HepG2 (cell line): ENCODE results near the gene DLX1. TPM values are rescaled to one million over a fixed set of nuclear protein-coding genes. Genes with fewer than 3 reads are reported as not detected.
A peak's percentile ranks its signal among the peaks of the same experiment; 100 is the strongest.

Experiments used
- CCDC6 ChIP-seq: sonication (generic); formaldehyde crosslinking; IDR thresholded peaks from 2 replicates; pipeline ENCODE4 v1.8.1; 2022; ENCODE audit warnings: mild to moderate bottlenecking, missing genetic modification reagents, moderate library complexity
- DBP ChIP-seq: sonication (generic); formaldehyde crosslinking; IDR thresholded peaks from 2 replicates; pipeline ENCODE4 v1.4.0; 2020; ENCODE audit warnings: missing genetic modification reagents; ENCODE audit errors: not compliant biosample characterization
- HCFC1 ChIP-seq: fragments of 150-350 bp; IDR thresholded peaks from 2 replicates; pipeline ENCODE4 v1.6.1; 2014; ENCODE audit warnings: low read depth, low read length
- JUN ChIP-seq: sonication (generic); formaldehyde crosslinking; IDR thresholded peaks from 2 replicates; pipeline ENCODE4 v1.4.0; 2020; ENCODE audit warnings: mild to moderate bottlenecking, missing genetic modification reagents
- KLF6 ChIP-seq: IDR thresholded peaks from 2 replicates; pipeline ENCODE4 v1.8.0; 2016; ENCODE audit warnings: missing biosample characterization, missing genetic modification reagents
- MED1 ChIP-seq: sonication (generic); formaldehyde crosslinking; IDR thresholded peaks from 2 replicates; pipeline ENCODE4 v1.4.0; 2020; ENCODE audit warnings: missing genetic modification reagents
- MYC ChIP-seq: sonication (generic); formaldehyde crosslinking; IDR thresholded peaks from 2 replicates; pipeline ENCODE4 v1.9.0; 2021; ENCODE audit warnings: missing genetic modification reagents, borderline replicate concordance
- NCOR1 ChIP-seq: fragments of 200-600 bp; sonication (generic); IDR thresholded peaks from 2 replicates; pipeline ENCODE4 v1.7.0; 2017; ENCODE audit warnings: antibody characterized with exemption, low read length, borderline replicate concordance
- NFRKB ChIP-seq: fragments of 450-650 bp; IDR thresholded peaks from 2 replicates; pipeline ENCODE4 v1.6.1; 2017
- NR2F2 ChIP-seq: IDR thresholded peaks from 2 replicates; pipeline ENCODE4 v1.6.1; 2012; ENCODE audit warnings: low read depth, inconsistent platforms, borderline replicate concordance
- SAFB2 ChIP-seq: sonication (generic); formaldehyde crosslinking; IDR thresholded peaks from 2 replicates; pipeline ENCODE4 v1.5.1; 2020; ENCODE audit warnings: missing genetic modification reagents, low read depth, mild to moderate bottlenecking, borderline replicate concordance
- SP5 ChIP-seq: IDR thresholded peaks from 2 replicates; pipeline ENCODE4 v1.6.1; 2016; ENCODE audit warnings: low read depth, borderline replicate concordance
- ZFP82 ChIP-seq: sonication (generic); formaldehyde crosslinking; IDR thresholded peaks from 2 replicates; pipeline ENCODE4 v1.5.1; 2020; ENCODE audit warnings: mild to moderate bottlenecking, missing genetic modification reagents, borderline replicate concordance
- ZFY ChIP-seq: sonication (generic); formaldehyde crosslinking; IDR thresholded peaks from 2 replicates; pipeline ENCODE4 v1.4.0; 2020; ENCODE audit warnings: missing genetic modification reagents
- ZNF225 ChIP-seq: sonication (generic); formaldehyde crosslinking; IDR thresholded peaks from 2 replicates; pipeline ENCODE4 v1.4.0; 2020; ENCODE audit warnings: mild to moderate bottlenecking, missing genetic modification reagents
- ZNF574 ChIP-seq: sonication (generic); formaldehyde crosslinking; IDR thresholded peaks from 2 replicates; pipeline ENCODE4 v1.4.0; 2020; ENCODE audit warnings: missing genetic modification reagents
- ZNF839 ChIP-seq: sonication (generic); formaldehyde crosslinking; IDR thresholded peaks from 2 replicates; pipeline ENCODE4 v1.4.0; 2020; ENCODE audit warnings: missing genetic modification reagents, mild to moderate bottlenecking, borderline replicate concordance
- polyA plus RNA-seq, 8 experiments: library from polyadenylated mRNA; depleted of rRNA in 3 of 8; stranded (reverse) in 7 of 8; unstranded in 1 of 8; fragments of >200 nt; fragmentation: Illumina TruSeq in 4 of 8; extraction: Trizol in 4 of 8; gene quantifications; 2 replicates each; pipeline versions ENCODE4 v1.2.1 to v1.2.3, GENCODE V29; 2011 to 2016; ENCODE audit warnings: low read depth in 4 of 8, missing spikeins in 1 of 8, mixed read lengths in 1 of 8; ENCODE audit not compliant: insufficient read depth in 1 of 8
- total RNA-seq, 5 experiments: library from RNA; depleted of rRNA; stranded (reverse); fragments of >200 nt; fragmentation: Illumina TruSeq; extraction: Trizol; gene quantifications; 2 replicates each; pipeline ENCODE4 v1.2.3, GENCODE V29; 2016; ENCODE audit warnings: low read depth in 1 of 5
- TF ChIP-seq, protein P1 (sequence below): sonication (generic); formaldehyde crosslinking; IDR thresholded peaks from 2 replicates; pipeline ENCODE4 v1.4.0; 2020; ENCODE audit warnings: missing genetic modification reagents
- TF ChIP-seq, protein P2 (sequence below): sonication (generic); formaldehyde crosslinking; IDR thresholded peaks from 2 replicates; pipeline ENCODE4 v1.8.0; 2022; ENCODE audit warnings: mild to moderate bottlenecking, missing genetic modification reagents

DLX1 gene
- total and polyA plus RNA-seq, 2 of the 13 experiments (the other 11 are each of a cell fraction or from before 2014, with no cell fraction given), result 0.18 to 0.86 TPM

DNA sequence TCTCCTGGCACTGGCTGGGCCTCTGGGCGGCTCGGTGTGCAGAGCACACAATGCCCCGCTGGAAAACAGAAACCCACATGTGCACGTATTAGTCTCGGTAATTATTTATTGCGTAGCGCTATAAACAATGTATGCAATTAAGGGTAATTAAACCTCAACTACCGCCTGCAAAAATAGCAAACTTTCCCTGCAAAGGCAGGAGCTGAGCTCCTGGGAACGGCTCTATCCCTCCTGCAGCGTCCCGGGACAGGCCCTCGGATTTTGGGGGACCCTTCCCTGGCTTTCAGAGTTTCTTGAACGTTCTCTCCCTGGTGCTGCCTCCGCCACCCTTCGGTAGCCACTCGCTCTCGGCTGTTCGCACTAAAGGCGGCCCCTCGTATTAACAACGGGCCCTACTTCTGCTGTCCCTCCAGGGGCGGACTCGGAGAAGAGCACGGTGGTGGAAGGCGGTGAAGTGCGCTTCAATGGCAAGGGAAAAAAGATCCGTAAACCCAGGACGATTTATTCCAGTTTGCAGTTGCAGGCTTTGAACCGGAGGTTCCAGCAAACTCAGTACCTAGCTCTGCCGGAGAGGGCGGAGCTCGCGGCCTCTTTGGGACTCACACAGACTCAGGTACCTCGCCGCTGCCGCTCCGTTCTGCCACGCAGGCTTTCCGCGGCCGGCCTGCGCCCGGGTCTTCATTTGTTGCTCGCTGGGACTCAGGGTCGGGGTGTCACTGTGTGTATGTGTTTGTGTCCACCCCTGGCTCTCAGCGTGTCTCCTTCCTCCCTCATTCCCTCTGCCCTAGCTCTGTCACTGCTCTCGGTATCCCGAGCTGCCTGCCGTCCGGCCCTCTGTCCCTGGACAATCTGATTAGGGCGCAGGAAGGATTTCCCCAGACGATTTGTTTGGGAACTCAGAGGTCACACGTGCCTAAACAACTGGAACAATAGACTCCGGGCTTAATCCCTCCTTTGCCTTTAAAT, 1.2 kb downstream of the DLX1 start (continued):
- no peak for TF ChIP-seq CCDC6 (CRISPR knock-in tag)
- TF ChIP-seq, protein P1, sequence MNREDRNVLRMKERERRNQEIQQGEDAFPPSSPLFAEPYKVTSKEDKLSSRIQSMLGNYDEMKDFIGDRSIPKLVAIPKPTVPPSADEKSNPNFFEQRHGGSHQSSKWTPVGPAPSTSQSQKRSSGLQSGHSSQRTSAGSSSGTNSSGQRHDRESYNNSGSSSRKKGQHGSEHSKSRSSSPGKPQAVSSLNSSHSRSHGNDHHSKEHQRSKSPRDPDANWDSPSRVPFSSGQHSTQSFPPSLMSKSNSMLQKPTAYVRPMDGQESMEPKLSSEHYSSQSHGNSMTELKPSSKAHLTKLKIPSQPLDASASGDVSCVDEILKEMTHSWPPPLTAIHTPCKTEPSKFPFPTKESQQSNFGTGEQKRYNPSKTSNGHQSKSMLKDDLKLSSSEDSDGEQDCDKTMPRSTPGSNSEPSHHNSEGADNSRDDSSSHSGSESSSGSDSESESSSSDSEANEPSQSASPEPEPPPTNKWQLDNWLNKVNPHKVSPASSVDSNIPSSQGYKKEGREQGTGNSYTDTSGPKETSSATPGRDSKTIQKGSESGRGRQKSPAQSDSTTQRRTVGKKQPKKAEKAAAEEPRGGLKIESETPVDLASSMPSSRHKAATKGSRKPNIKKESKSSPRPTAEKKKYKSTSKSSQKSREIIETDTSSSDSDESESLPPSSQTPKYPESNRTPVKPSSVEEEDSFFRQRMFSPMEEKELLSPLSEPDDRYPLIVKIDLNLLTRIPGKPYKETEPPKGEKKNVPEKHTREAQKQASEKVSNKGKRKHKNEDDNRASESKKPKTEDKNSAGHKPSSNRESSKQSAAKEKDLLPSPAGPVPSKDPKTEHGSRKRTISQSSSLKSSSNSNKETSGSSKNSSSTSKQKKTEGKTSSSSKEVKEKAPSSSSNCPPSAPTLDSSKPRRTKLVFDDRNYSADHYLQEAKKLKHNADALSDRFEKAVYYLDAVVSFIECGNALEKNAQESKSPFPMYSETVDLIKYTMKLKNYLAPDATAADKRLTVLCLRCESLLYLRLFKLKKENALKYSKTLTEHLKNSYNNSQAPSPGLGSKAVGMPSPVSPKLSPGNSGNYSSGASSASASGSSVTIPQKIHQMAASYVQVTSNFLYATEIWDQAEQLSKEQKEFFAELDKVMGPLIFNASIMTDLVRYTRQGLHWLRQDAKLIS (CRISPR knock-in tag), result no peak
- no peak for TF ChIP-seq DBP
- TF ChIP-seq ZFP82 (CRISPR knock-in tag), result no peak
- TF ChIP-seq, protein P2, sequence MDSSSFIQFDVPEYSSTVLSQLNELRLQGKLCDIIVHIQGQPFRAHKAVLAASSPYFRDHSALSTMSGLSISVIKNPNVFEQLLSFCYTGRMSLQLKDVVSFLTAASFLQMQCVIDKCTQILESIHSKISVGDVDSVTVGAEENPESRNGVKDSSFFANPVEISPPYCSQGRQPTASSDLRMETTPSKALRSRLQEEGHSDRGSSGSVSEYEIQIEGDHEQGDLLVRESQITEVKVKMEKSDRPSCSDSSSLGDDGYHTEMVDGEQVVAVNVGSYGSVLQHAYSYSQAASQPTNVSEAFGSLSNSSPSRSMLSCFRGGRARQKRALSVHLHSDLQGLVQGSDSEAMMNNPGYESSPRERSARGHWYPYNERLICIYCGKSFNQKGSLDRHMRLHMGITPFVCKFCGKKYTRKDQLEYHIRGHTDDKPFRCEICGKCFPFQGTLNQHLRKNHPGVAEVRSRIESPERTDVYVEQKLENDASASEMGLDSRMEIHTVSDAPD (CRISPR knock-in tag), result no peak
- no peak for TF ChIP-seq ZNF225 (CRISPR knock-in tag)
- TF ChIP-seq HCFC1, result no peak
- 0 out of 2 replicates have a peak, but pooled peaks have one; percentile 35 for TF ChIP-seq SP5
- TF ChIP-seq JUN (CRISPR knock-in tag), result no peak
- TF ChIP-seq KLF6 (CRISPR knock-in tag), result no peak
- TF ChIP-seq ZNF574 (CRISPR knock-in tag), result peak; percentile 42; the same call in 1 of the 2 replicates
- TF ChIP-seq NCOR1, result no peak
- no peak for TF ChIP-seq SAFB2 (CRISPR knock-in tag)
- TF ChIP-seq ZNF839 (CRISPR knock-in tag), result no peak
- 0 out of 2 replicates have a peak, but pooled peaks have one; percentile 34 for TF ChIP-seq MYC (CRISPR knock-in tag)
- peak; percentile 48; the same call in 1 of the 2 replicates for TF ChIP-seq ZFY (CRISPR knock-in tag)
- no peak for TF ChIP-seq MED1
- TF ChIP-seq NFRKB, result no peak
- no peak for TF ChIP-seq NR2F2
